ENCODE data around the gene EFNA1.
"Not testable (repeated sequence)": the region's sequence is repeated elsewhere in the genome, so short reads cannot be mapped to it uniquely, and the experiment has no call there.

DNA sequence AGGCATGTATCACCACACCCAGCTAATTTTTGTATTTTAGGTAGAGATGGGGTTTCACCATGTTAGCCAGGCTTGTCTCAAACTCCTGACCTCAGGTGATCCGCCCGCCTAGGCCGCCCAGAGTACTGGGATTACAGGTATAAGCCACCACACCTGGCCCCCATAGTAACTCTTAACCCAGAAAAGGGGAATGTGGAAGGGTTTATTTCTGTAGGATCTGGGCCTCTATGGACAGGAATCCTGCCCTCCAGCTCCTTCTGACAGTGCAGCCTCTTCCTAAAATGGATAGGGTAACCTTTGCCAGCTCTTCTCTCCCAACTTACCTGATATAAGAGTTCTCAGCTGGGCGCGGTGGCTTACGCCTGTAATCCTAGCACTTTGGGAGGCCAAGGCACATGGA is 35.0 kb downstream of the EFNA1 start:
- TF ChIP-seq, protein P1, sequence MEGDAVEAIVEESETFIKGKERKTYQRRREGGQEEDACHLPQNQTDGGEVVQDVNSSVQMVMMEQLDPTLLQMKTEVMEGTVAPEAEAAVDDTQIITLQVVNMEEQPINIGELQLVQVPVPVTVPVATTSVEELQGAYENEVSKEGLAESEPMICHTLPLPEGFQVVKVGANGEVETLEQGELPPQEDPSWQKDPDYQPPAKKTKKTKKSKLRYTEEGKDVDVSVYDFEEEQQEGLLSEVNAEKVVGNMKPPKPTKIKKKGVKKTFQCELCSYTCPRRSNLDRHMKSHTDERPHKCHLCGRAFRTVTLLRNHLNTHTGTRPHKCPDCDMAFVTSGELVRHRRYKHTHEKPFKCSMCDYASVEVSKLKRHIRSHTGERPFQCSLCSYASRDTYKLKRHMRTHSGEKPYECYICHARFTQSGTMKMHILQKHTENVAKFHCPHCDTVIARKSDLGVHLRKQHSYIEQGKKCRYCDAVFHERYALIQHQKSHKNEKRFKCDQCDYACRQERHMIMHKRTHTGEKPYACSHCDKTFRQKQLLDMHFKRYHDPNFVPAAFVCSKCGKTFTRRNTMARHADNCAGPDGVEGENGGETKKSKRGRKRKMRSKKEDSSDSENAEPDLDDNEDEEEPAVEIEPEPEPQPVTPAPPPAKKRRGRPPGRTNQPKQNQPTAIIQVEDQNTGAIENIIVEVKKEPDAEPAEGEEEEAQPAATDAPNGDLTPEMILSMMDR (IDR thresholded peaks at IDR 0.05), result not testable (repeated sequence)
- TF ChIP-seq POLR2A (IDR thresholded peaks at IDR 0.05), result not testable (repeated sequence)
